ENCODE measurements around the gene NRG2.

GRCh38 chr5:140042643-140043507, at the start of gene NRG2:
- peak; percentile 35 to 62 (median 58) for TF ChIP-seq CTCF (IDR thresholded peaks at IDR 0.05)
- TF ChIP-seq EP300 (IDR thresholded peaks at IDR 0.05), result no peak
- TF ChIP-seq POLR2A (IDR thresholded peaks at IDR 0.05), result no peak

All from ovary (tissue), 3 donors.